Islet precursor cell (in vitro differentiated cells): ENCODE measurements around the gene HINT3.
"Not testable (repeated sequence)": the region's sequence is repeated elsewhere in the genome, so short reads cannot be mapped to it uniquely, and the experiment has no call there.

Experiments used
- DNase-seq: peaks from one replicate; pipeline ENCODE4 v3.0.0-alpha.2; 2018

HINT3 gene

GRCh38 chr6:125956506-125957390 lies at the start of gene HINT3:
HINT3 (plus strand) TSS chr6:125956770; CDS start chr6:125956978, 208 bp downstream.
- DNase-seq = peak; percentile 98

- no peak for DNase-seq
Measured at GRCh38 chr6:125910527-125910926, 46.0 kb upstream of the HINT3 start.

GRCh38 chr6:125911051-125911451 lies 45.5 kb upstream of the HINT3 start:
- not testable (repeated sequence) for DNase-seq

DNA sequence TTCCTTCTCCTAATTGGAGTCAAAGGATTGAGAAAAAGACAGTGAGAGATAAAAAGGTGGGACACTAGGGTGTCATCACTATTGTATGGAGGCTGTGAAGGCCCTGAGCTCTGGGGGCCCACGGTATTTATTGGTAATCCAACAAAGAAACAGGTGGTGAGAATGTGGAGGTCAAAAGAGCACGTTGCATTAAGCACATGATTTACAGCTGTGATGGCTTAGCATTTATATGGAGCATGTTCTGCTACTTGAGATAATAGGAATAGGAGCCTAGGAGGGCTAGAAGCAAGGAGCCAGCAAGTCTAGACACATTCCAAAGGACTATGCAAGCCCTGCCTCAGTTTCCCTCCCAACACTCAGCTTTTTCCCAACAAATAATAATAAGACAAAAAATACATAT lies 44.1 kb upstream of the HINT3 start:
- DNase-seq = not testable (repeated sequence)

- no peak for DNase-seq
Measured at GRCh38 chr6:125913145-125913544, 43.4 kb upstream of the HINT3 start.

DNA sequence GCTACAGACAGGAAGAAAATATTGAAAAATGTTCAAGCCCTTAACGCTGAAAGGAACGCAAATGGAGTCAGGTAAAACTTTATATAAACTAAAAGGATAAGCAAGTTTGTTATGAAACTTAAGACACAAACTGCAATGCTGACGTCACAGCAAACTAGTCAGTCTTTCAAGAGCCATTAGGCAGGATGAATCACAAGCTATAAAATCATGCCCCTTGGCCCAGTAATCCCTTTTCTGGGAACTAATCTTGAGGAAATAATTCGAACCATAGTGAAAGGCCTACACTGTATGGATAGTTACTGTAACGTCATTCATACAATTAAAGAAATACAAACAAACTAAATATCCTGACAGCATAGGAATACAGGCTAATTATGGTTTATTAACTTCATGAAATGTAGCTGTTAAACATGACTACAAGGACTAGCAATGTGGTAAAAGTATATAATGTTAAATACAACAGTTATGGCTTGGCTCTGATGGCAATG lies 42.7 kb upstream of the HINT3 start:
- DNase-seq = no peak

- DNase-seq = no peak
Measured at GRCh38 chr6:125918230-125918629, 38.3 kb upstream of the HINT3 start.

- DNase-seq = no peak
Measured at GRCh38 chr6:125918681-125919566, 37.6 kb upstream of the HINT3 start.

DNA sequence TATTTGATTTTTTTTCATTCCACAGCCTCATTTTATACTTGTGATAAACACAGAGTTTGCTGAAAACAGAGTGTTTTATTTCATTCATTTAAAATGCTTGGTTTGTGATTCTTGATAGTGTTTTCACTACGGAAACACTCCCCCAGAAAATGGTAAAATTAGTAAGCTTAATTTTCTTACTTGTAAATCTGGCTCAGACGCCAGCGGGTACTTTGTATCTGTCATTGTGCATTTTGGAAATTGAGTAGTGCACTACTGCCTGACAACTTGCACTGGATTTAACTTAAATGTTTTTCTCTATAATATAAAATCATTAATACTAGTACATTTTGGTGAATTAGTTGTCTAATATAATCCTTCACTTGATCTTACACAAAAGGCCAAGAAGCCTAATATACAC lies 37.0 kb upstream of the HINT3 start:
- DNase-seq = no peak

- DNase-seq = no peak
Measured at GRCh38 chr6:125922322-125922860, 34.2 kb upstream of the HINT3 start.

DNA sequence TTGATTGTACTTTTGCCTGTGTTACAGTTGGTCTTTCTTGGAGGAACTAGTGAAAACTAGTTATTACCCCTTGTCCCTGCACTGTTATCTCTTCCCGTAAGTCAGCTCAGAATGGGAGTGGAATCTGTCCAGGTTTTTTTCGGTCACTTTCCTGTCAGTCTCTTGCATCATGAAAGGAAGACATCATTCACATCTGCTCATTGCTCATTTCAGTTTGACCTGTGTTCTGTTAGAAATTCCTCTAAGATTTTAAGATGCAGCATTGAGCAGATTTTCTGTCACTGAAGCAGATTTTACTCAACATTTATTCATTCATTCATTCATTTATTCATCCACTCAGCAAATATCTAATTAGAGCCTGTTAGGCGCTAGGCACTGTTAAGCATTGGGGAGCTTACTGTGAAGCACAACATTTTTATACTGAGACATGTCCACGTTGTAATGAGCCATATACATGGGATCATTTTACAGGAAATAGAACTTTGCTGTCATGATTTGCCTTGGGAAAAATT lies 33.1 kb upstream of the HINT3 start:
- no peak for DNase-seq

DNA sequence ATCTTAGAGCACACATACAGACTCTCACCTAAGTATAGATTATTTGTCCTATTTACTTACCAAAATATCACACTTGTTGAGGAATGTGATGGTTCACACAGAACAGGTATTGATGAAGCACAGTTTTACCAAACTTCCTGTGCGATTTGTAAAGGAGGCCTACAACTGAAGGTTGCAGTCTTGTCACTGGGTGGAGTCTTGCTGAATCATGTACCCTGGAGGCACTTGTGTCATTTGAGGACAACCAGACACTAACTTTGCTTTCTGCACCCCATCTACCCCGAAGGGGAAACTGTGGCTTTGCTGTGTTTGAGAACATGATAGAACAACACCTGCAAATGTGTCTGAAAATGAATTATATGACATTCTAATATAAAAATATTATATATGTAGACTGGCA lies 32.4 kb upstream of the HINT3 start:
- peak; percentile 75 for DNase-seq

GRCh38 chr6:125924697-125925358 lies 31.7 kb upstream of the HINT3 start:
- no peak for DNase-seq

GRCh38 chr6:125926711-125927110 lies 29.9 kb upstream of the HINT3 start:
- DNase-seq = no peak

GRCh38 chr6:125927761-125928160 lies 28.8 kb upstream of the HINT3 start:
- DNase-seq = peak; percentile 67

DNA sequence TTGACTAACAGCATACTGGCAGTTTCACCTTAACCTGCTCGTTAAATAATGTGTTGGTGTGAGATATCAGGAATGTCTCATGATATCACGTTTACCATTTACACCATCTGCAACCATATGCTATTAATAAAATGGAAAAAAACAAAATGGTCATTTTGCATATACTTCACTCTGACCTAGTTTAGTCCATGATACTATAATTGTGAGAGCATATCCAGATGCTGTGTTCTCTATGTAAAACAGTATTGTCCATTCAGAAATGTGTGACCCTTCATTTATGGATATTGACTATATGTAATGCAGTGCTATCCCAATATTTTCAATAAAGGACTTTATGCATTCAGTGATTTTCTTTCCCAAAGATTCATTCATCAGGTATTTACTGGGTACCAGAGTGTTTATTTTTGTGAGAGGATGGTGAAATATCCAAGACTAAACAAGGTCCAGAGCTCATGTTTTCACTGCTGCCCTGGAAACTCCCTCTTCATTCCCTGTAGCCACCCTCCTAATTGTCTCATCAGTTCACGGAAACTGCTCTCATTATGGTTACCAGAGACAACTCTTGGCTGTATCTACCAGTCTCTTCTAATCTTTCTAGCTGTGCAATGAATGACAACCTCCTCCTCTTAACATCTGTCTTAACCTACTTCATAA lies 25.7 kb upstream of the HINT3 start:
- DNase-seq = no peak

DNA sequence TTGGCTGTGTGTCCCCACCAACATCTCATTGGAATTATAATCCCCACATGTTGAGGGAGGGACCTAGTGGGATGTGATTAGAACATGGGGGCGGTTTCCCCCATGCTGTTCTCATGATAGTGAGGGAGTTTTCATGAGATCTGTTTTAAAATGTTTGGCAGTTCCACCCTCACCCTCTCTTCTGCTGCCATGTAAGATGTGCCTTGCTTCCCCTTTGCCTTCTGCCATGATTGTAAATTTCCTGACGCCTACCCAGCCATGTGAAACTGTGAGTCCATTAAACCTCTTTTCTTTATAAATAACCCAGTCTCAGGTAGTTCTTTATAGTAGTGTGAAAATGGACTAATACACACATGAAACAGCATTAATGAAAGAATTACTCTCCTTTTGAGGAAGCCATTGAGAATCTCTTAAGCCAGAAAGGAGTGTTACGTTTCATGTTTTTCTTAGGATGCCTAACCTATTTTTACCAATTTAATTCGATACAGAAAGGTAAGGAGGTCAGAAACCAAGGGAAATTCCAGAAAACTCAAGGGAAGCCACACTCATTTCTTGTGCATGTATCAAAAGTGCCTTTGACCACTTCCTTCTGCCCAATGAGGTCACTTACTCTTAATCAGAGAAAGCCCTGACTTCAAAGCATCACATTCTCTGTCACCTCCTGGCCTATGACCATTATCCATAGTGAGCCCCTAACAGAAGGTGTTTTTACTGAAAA lies 24.7 kb upstream of the HINT3 start:
- no peak for DNase-seq

GRCh38 chr6:125932451-125932795 lies 24.1 kb upstream of the HINT3 start:
- DNase-seq = no peak

DNA sequence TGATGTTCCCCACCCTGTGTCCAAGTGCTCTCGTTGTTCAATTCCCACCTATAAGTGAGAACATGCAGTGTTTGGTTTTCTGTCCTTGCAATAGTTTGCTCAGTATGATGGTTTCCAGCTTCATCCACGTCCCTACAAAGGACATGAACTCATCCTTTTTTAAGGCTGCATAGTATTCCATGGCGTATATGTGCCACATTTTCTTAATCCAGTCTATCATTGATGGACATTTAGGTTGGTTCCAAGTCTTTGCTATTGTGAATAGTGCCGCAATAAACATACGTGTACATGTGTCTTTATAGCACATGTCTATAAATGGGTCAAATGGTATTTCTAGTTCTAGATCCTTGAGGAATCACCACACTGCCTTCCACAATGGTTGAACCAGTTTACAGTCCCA lies 21.1 kb upstream of the HINT3 start:
- not testable (repeated sequence) for DNase-seq

DNA sequence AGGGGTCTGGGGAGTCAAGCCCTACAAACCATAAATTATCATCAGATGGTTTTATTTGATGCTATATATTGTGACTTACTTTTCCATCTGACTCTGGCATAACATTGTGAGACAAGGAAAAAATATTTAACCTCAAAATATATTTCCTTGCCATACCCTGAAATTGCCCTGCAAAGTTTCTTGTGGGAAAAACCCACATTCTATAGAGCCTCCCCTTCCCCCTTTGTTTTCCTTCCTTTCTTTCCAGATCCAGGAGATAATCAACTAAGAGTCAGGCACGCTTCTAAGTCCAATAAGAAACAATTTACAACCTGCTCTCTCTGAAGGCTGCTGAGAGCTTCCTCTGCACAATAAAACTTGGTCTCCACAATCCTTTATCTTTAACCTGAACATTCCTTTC lies 17.5 kb upstream of the HINT3 start:
- no peak for DNase-seq

GRCh38 chr6:125939791-125940190 lies 16.8 kb upstream of the HINT3 start:
- DNase-seq = no peak
